K562 (cell line): ENCODE measurements around the gene INTS6.

Experiments
- BRCA1 ChIP-seq, 2 experiments: fragments of 450-650 bp in 1 of 2; sonication (generic) in 1 of 2; formaldehyde crosslinking in 1 of 2; IDR thresholded peaks; 2 replicates each; pipeline versions ENCODE4 v1.5.0 to v1.6.1; 2017 to 2020; ENCODE audit warnings: mild to moderate bottlenecking in 1 of 2, missing genetic modification reagents in 1 of 2
- CBX2 ChIP-seq: fragments of 200-600 bp; sonication (generic); IDR thresholded peaks from one replicate; pipeline ENCODE4 v1.6.1; 2012; ENCODE audit warnings: mild to moderate bottlenecking, low read length, inconsistent platforms; ENCODE audit not compliant: insufficient read depth, poor library complexity, severe bottlenecking
- ETV6 ChIP-seq, 3 experiments: fragments of 150-350 bp in 1 of 3; sonication (generic) in 1 of 3; formaldehyde crosslinking in 1 of 3; IDR thresholded peaks; 2 replicates each; pipeline versions ENCODE4 v1.6.1 to v1.8.0; 2014 to 2022; ENCODE audit warnings: borderline replicate concordance in 2 of 3, low read depth in 2 of 3, antibody characterized with exemption in 1 of 3, low read length in 1 of 3, mild to moderate bottlenecking in 1 of 3, missing genetic modification reagents in 1 of 3
- EZH2 ChIP-seq: IDR thresholded peaks from 2 replicates; pipeline ENCODE4 v1.6.1; 2012; ENCODE audit warnings: low read depth, mild to moderate bottlenecking, inconsistent platforms, low read length, borderline replicate concordance
- GATA2 ChIP-seq: sonication (generic); formaldehyde crosslinking; IDR thresholded peaks from 2 replicates; pipeline ENCODE4 v1.4.0; 2020; ENCODE audit warnings: mild to moderate bottlenecking, missing genetic modification reagents
- KDM1A ChIP-seq, 2 experiments: fragments of 450-650 bp; IDR thresholded peaks; 2 replicates each; pipeline ENCODE4 v1.6.1; 2016; ENCODE audit warnings: mild to moderate bottlenecking in 2 of 2
- NRF1 ChIP-seq, 2 experiments: fragments of 450-650 bp; IDR thresholded peaks in 1 of 2; conservative IDR thresholded peaks in 1 of 2; 2 replicates each; pipeline ENCODE4 v1.6.1; 2014; ENCODE audit warnings: mild to moderate bottlenecking in 2 of 2
- PTBP1 ChIP-seq: fragments of 200-400 bp; formaldehyde crosslinking; IDR thresholded peaks from 2 replicates; pipeline ENCODE4 v1.6.1; 2017; ENCODE audit warnings: low read depth, low read length
- USF2 ChIP-seq: sonication (generic); formaldehyde crosslinking; IDR thresholded peaks from 2 replicates; pipeline ENCODE4 v1.5.0; 2020; ENCODE audit warnings: missing genetic modification reagents
- ZC3H4 ChIP-seq: sonication (generic); formaldehyde crosslinking; IDR thresholded peaks from 2 replicates; pipeline ENCODE4 v1.9.0; 2021; ENCODE audit warnings: missing genetic modification reagents, borderline replicate concordance
- ZNF232 ChIP-seq: sonication (generic); formaldehyde crosslinking; IDR thresholded peaks from 2 replicates; pipeline ENCODE4 v1.8.0; 2022; ENCODE audit warnings: mild to moderate bottlenecking, missing genetic modification reagents
- ZNF274 ChIP-seq: IDR thresholded peaks from 2 replicates; pipeline ENCODE4 v1.6.1; 2011; ENCODE audit warnings: low read depth, mild to moderate bottlenecking, low read length, moderate library complexity, borderline replicate concordance
- TF ChIP-seq, protein P1 (sequence below): fragments of 250-450 bp; sonication (Bioruptor Pico); IDR thresholded peaks from 2 replicates; pipeline ENCODE4 v1.5.0; 2021; ENCODE audit warnings: mild to moderate bottlenecking, moderate library complexity

- TF ChIP-seq BRCA1 (IDR thresholded peaks at IDR 0.05) (no peak), BRCA1 (CRISPR knock-in tag; IDR thresholded peaks at IDR 0.05) (no peak), ZC3H4 (CRISPR knock-in tag) (no peak), EZH2 (no peak), ETV6 (IDR thresholded peaks at IDR 0.05; ENCODE audit: borderline replicate concordance in 1 of 2, low read depth in 2 of 2, low read length in 1 of 2) (no peak), ETV6 (CRISPR knock-in tag; IDR thresholded peaks at IDR 0.05; ENCODE audit: borderline replicate concordance) (no peak), PTBP1 (no peak), KDM1A (IDR thresholded peaks at IDR 0.05) (no peak), ZNF274 (no peak), USF2 (CRISPR knock-in tag) (no peak), CBX2 (no peak), ZNF232 (CRISPR knock-in tag) (no peak), GATA2 (no peak), NRF1 (conservative IDR thresholded peaks at IDR 0.05 in 1 of 2, IDR thresholded peaks at IDR 0.05 in 1 of 2) (no peak)
- TF ChIP-seq, protein P1, sequence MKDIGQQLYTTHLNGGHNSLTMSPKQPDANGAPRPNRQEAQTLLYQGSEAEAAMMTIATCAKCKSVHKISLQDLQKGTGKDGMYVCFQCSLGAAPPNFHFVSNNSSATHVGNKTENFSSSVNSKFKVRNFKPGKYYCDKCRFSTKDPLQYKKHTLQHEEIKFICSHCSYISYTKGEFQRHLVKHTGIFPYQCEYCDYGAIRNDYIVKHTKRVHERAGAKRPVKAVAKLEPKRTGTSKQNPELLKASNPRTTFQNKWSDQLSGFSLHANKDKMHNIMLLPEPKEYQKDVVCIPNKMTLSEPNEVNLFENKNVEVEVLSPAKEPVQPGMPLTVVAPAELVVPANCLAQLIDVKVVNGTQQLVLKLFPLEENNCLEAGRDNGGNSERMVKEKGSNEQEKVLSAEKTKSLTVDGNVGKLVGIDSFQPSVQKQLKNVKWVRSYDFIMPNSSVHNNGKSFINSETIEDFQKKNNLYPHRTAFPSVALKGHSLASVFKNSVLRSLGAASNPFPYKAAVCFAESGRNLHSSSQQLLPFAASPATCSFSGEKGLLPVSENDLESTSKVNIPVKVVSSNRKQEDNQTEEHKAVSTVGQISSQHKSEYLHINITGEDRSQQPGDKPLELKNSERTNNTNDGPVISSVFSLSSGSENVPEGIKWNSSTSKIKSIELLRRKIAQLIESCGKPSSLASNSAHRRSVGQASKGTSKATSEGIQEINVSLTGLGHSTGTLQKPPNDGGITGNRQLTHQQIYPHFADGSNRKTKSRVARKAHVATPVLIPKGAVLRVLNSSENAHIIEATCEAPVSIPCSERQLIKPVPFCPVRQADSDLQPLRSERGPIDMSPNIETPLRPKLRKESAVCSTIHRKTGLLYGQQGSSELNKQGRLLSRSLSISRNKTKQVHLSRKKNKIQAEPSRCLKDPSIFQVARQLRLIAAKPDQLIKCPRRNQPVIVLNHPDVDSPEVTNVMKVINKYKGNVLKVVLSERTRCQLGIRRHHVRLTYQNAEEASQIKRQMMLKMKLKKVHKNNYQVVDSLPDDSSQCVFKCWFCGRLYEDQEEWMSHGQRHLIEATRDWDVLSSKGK (CRISPR knock-in tag) = no peak
Measured at GRCh38 chr13:51364404-51365008, 88.3 kb downstream of the INTS6 start.
